ENCODE results near the gene MBD3L2B.

- TF ChIP-seq CTCF (IDR thresholded peaks at IDR 0.05) (no peak), POLR2A (IDR thresholded peaks at IDR 0.05) (no peak), POLR2AphosphoS5 (IDR thresholded peaks at IDR 0.05) (no peak)
These were observed 33.0 kb downstream of the MBD3L2B start for GRCh38 chr19:6988257-6988656.

Data from prostate gland (tissue), 2 donors.